ENCODE results near the gene SYK. TPM values are rescaled to one million over a fixed set of nuclear protein-coding genes. Genes with fewer than 3 reads are reported as not detected.
A peak's percentile ranks its signal among the peaks of the same experiment; 100 is the strongest.

The SYK gene
- total RNA-seq, 1 donor: not detected

DNA sequence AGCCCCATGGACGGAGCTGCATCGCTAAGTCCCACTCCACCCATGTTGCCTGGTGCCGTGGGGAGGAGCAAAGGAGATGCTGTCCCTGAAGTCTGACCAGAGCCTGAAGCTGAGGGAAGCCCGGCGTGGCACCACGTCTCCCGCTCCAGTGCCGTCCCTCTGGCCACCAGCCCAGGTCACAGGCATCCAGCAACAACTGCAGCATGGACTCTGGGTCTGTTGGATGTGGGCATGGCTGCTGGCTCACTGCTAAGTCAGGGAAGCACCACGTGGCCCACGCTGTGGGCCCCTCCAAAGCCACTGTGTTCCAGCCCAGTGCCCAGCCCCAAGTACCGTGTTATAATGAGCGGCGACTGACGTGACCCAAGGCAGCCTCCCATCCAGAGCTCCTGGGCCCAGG is 112.6 kb downstream of the SYK start:
- TF ChIP-seq, protein P1, sequence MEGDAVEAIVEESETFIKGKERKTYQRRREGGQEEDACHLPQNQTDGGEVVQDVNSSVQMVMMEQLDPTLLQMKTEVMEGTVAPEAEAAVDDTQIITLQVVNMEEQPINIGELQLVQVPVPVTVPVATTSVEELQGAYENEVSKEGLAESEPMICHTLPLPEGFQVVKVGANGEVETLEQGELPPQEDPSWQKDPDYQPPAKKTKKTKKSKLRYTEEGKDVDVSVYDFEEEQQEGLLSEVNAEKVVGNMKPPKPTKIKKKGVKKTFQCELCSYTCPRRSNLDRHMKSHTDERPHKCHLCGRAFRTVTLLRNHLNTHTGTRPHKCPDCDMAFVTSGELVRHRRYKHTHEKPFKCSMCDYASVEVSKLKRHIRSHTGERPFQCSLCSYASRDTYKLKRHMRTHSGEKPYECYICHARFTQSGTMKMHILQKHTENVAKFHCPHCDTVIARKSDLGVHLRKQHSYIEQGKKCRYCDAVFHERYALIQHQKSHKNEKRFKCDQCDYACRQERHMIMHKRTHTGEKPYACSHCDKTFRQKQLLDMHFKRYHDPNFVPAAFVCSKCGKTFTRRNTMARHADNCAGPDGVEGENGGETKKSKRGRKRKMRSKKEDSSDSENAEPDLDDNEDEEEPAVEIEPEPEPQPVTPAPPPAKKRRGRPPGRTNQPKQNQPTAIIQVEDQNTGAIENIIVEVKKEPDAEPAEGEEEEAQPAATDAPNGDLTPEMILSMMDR (IDR thresholded peaks at IDR 0.05; ENCODE audit: extremely low read depth, low read depth, low read length): no peak
- Histone ChIP-seq H4K20me1 (ENCODE audit: insufficient read depth, low read length) (no peaks in the 10 kb centered on the region), H3K4me1 (ENCODE audit: insufficient read depth, low read length) (no peaks in the 10 kb centered on the region), H3K36me3 (ENCODE audit: insufficient read depth, low read length) (no peaks in the 10 kb centered on the region), H3K4me2 (ENCODE audit: insufficient read depth, low read length) (no peak overlapping the region), H3K27me3 (ENCODE audit: insufficient read depth, low read length) (peaks cover 6% of the 10 kb centered on the region), H3K79me2 (ENCODE audit: insufficient read depth, low read length) (no peaks in the 10 kb centered on the region), H3K9me3 (ENCODE audit: low read depth, low read length) (no peaks in the 10 kb centered on the region), H3K4me3 (ENCODE audit: insufficient read depth, low read length) (no peak overlapping the region), H3K27ac (ENCODE audit: low read depth, low read length) (no peak overlapping the region), H2AFZ (ENCODE audit: low read length) (no peak overlapping the region)
- DNase-seq (ENCODE audit: insufficient read length, low spot score, missing footprints): no peak

DNA sequence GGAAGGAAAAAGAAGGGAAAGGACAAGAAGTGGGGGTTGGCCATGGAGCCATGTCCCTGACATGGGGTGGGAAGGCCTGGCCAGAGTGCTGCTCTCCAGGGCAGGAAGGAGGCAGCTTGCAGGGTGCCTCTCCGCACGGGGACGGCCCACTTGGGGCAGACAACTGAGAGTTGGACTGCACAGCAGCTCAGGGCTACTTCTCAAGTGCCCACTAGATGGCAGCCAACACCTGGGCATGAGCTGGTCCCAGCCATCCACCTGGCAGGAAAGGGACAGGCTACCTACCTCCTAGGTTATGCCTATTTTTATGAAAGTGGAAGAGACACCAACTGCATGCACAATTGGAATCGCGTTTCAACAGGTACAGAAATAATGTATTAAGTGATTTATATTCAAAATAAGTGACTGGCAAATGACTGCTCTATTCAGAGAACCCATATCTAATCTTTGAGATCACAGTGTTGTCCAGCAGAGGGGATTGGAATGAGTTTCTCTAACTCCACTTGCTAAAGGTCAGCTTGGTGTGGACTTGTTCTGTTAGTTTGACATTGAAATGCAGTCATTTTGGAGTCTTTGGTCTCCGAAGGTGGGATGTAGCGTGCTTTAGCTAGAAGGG is 113.4 kb downstream of the SYK start:
- Histone ChIP-seq H2AFZ (ENCODE audit: low read length) (no peak overlapping the region), H3K4me3 (ENCODE audit: insufficient read depth, low read length) (no peak overlapping the region)
- peak; percentile 97 for DNase-seq (ENCODE audit: insufficient read length, low spot score, missing footprints)

GRCh38 chr9:90915693-90916092 is 114.1 kb downstream of the SYK start:
- Histone ChIP-seq H3K36me3 (ENCODE audit: insufficient read depth, low read length) (no peaks in the 10 kb centered on the region), H4K20me1 (ENCODE audit: insufficient read depth, low read length) (no peaks in the 10 kb centered on the region), H3K9me3 (ENCODE audit: low read depth, low read length) (no peaks in the 10 kb centered on the region), H3K27me3 (ENCODE audit: insufficient read depth, low read length) (peaks cover 4% of the 10 kb centered on the region), H3K79me2 (ENCODE audit: insufficient read depth, low read length) (no peaks in the 10 kb centered on the region), H2AFZ (ENCODE audit: low read length) (no peak overlapping the region), H3K4me1 (ENCODE audit: insufficient read depth, low read length) (no peaks in the 10 kb centered on the region), H3K4me2 (ENCODE audit: insufficient read depth, low read length) (no peak overlapping the region), H3K4me3 (ENCODE audit: insufficient read depth, low read length) (no peak overlapping the region), H3K27ac (ENCODE audit: low read depth, low read length) (no peak overlapping the region)
- TF ChIP-seq, protein P1 (IDR thresholded peaks at IDR 0.05; ENCODE audit: extremely low read depth, low read depth, low read length): peak; percentile 40
- peak; percentile 80 for DNase-seq (ENCODE audit: insufficient read length, low spot score, missing footprints)

More for the DNA sequence above, 113.4 kb downstream of the SYK start:
- no peaks in the 10 kb centered on the region for H3K79me2 ChIP-seq (ENCODE audit: insufficient read depth, low read length)
- H3K4me1 ChIP-seq (ENCODE audit: insufficient read depth, low read length): no peaks in the 10 kb centered on the region
- no peak overlapping the region for H3K4me2 ChIP-seq (ENCODE audit: insufficient read depth, low read length)
- no peaks in the 10 kb centered on the region for H4K20me1 ChIP-seq (ENCODE audit: insufficient read depth, low read length)
- H3K27me3 ChIP-seq (ENCODE audit: insufficient read depth, low read length): peaks cover 5% of the 10 kb centered on the region
- H3K27ac ChIP-seq (ENCODE audit: low read depth, low read length): no peak overlapping the region
- TF ChIP-seq, protein P1 (IDR thresholded peaks at IDR 0.05; ENCODE audit: extremely low read depth, low read depth, low read length): peak; percentile 88
- H3K9me3 ChIP-seq (ENCODE audit: low read depth, low read length): no peaks in the 10 kb centered on the region
- no peaks in the 10 kb centered on the region for H3K36me3 ChIP-seq (ENCODE audit: insufficient read depth, low read length)

- Histone ChIP-seq H3K4me2 (ENCODE audit: insufficient read depth, low read length) (no peak overlapping the region), H4K20me1 (ENCODE audit: insufficient read depth, low read length) (no peaks in the 10 kb centered on the region), H3K36me3 (ENCODE audit: insufficient read depth, low read length) (no peaks in the 10 kb centered on the region), H3K27me3 (ENCODE audit: insufficient read depth, low read length) (peaks cover 4% of the 10 kb centered on the region), H3K9me3 (ENCODE audit: low read depth, low read length) (no peaks in the 10 kb centered on the region), H2AFZ (ENCODE audit: low read length) (peak overlapping the region; percentile 12), H3K4me1 (ENCODE audit: insufficient read depth, low read length) (peaks cover 2% of the 10 kb centered on the region), H3K27ac (ENCODE audit: low read depth, low read length) (no peak overlapping the region), H3K79me2 (ENCODE audit: insufficient read depth, low read length) (no peaks in the 10 kb centered on the region), H3K4me3 (ENCODE audit: insufficient read depth, low read length) (no peak overlapping the region)
- TF ChIP-seq, protein P1 (IDR thresholded peaks at IDR 0.05; ENCODE audit: extremely low read depth, low read depth, low read length): no peak
- DNase-seq (ENCODE audit: insufficient read length, low spot score, missing footprints): no peak
Observed at GRCh38 chr9:90916147-90916734, 114.6 kb downstream of the SYK start.
